LHCN-M2 (cell line): ENCODE data around the gene SOCS7. TPM values are rescaled to one million over a fixed set of nuclear protein-coding genes. Genes with fewer than 3 reads are reported as not detected.

Source experiments
- DNase-seq: peaks from one replicate; pipeline ENCODE4 v3.0.0-alpha.2; 2012; ENCODE audit warnings: low read depth
- total RNA-seq: library from RNA; depleted of rRNA; stranded (reverse); fragments of >200 nt; gene quantifications from 2 replicates; pipeline ENCODE4 v1.2.3, GENCODE V29; 2014

SOCS7 gene
- total RNA-seq, 1 experiment from 2014 or later: 9.4 TPM

DNA sequence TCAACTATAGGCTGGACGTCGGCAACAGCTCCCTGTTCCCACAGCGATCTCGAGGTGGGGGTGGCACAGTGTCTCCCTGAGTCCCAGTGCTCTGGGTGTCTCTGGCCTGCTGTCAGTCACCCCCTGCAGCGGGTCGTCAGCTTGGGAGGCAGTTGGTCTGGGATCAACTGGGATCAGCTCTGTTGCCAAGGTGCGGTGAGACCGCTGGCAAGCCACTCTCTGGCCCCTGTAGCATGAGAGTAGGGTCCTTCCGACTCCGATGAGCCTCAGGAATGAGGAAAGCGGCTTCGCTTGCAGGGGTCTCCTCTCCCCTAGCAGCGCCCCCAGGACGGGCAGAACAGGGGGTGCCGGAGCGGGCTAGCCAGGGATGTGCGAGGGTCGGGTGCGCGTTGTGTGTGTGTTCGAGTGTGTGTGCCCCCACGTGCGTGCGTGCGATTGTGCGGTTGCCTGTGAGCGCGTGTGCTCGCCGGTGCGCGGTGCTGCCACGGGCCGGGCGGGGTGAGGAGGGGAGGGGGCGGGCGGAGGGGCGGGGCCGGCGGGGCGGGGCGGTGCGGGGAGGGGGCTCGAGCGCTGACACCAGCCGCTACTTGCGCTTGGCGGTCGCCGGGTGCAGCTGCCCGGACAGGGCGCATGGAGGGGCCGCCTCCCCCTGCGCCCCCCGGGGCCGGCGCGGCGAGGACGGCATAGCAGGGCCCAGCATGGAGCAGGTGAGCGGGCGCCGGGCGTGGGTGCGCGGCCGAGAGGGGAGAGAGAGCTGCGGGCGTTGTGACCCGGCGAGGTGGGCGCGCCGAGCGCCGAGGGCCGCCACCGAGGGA lies 67.3 kb downstream of the SOCS7 start:
- DNase-seq: no peak

- no peak for DNase-seq
Measured at GRCh38 chr17:38419508-38419981, 67.9 kb downstream of the SOCS7 start.

- DNase-seq: no peak
Measured at GRCh38 chr17:38420518-38420917, 68.9 kb downstream of the SOCS7 start.

GRCh38 chr17:38421171-38421841 lies 69.7 kb downstream of the SOCS7 start:
- no peak for DNase-seq

DNA sequence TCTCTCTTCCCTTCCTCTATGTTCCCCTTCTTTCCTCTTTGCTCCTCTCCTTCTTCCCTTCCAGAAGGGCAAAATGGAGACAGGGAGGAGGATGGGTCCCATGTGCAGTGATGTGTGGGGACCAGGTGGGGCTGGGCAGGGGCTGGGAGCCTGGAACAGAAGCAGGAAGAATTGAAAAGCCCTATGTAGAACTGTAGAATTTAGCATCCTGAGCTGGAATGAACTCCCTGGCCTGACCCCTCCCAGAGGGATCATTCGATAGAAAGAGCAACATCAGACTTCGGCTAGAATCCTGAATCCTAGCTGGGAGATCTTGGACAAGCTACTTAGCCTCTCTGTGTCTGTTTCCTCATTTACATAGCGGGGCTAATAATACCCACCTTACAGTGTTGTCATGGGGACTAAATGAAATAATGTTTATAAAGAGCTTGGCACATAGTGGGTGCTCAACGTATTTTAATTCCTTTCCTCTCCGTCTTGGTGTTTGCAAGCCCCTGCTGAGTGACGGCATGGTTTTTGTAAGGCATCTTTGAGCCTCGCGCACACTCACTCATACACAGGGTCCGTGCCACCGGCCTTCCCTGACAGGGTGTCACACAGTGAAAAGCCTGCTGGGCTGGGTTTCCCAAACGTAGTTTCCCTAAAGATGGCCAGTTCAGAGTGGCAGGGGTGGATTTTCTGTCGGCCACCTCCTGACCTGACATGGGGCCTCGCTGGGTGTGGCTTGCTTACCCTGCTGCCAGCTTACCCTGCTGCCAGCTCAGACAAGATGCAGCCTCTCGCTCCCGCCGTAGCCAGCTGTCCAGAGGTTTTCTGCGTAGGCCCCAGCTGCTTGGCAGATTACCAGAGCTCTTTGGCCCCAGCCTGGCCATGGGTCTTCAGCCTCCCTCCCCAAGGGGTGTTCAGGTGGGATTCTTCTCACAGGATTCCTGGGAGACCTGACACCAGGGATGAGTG lies 70.5 kb downstream of the SOCS7 start:
- peak; percentile 32 for DNase-seq

DNA sequence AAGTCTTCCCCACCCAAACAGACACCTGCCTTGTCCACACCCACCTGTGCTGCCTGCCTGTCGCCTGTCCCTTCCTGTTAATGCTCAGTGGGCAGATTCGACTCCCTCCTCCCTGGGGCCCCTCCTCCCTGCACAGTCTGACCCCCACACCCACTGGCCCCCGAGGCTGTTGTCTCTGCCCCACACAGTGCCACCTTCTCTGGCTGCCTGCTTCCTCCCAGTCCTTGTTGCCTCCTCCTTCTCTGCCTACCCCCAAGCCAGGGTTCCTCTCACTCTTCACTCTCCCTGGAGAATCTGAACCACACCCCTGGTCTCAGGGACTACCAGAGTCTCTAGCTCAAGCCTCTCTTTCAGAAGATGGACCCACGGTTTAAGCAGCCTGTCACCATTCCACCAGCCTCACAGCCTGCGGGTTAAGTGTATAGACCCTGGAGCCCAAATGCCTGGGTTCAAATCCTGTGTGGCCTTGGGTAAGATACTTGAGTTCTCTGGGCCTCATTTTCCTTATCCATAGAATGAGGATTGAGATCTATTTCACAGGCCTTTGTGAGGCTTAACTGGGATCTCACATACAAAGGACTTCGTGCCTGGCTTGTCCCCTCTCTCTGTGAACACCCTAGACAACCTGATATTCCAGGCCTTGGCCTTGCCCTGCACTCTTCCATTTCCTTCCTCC lies 72.8 kb downstream of the SOCS7 start:
- no peak for DNase-seq

DNA sequence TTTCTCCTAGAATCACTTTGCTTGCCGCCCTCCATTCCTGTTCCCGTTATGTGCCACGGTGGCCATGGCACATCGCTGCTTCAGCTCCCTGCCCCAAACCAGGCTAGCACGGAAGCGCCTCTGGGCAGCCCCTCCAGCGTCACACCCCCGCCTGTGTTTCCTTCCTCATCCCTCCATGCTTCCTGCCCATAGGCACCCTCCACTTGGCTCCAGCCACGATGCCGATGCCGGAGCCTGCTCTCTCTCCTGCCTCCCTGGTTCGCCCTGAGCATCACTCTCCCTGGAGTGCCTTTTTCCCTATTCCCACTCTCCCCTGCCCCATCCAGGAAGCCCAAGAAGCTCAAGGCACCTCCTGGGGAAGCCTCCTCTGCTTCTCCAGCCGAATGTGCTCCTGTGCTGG lies 73.4 kb downstream of the SOCS7 start:
- DNase-seq: no peak

GRCh38 chr17:38425744-38426143 lies 74.1 kb downstream of the SOCS7 start:
- DNase-seq: no peak

- DNase-seq: no peak
Measured at GRCh38 chr17:38426441-38426840, 74.8 kb downstream of the SOCS7 start.

DNA sequence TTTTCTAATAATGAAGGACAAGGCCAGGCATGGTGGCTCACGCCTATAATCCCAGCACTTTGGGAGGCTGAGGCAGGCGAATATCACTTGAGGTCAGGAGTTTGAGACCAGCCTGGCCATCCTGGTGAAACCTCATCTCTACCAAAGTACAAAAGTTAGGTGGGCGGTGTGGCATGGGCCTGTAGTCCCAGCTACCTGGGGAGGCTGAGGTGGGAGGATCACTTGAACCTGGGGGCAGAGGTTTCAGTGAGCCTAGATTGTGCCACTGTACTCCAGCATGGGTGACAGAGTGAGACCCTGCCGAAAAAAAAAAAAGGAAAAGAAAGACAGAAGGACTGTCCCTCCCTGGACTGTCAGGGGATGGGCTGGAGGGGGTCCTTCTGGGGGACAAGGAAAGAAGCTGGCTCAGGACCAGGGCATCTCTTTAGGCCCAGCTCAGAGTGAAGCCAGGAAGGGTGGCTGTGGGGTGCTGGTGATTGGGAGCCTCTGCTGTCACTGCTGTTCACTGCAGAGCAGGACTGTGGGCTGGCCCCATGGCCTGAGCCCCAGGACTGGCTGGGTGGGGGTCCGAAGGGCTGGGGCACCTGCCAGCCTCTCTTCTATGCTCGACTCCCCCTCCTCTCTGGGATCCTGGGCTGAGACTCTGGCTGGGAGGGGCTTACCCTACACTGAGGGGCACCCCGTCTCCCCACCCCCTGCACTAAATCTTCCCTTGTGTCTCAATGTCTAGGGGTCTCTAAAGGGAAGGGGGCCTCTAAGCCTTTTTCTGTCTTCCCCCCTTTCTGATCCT lies 75.7 kb downstream of the SOCS7 start:
- DNase-seq: no peak

- DNase-seq: peak; percentile 72
Measured at GRCh38 chr17:38428112-38428642, 76.5 kb downstream of the SOCS7 start, which contains the start of gene ARHGAP23. TSS of gene ARHGAP23 (plus strand) at chr17:38428464. CDS start at chr17:38428486, 22 bp downstream.

- peak; percentile 84 for DNase-seq
Measured at GRCh38 chr17:38428643-38429371, 77.2 kb downstream of the SOCS7 start.

- DNase-seq: no peak
Measured at GRCh38 chr17:38429476-38430100, 77.9 kb downstream of the SOCS7 start.

DNA sequence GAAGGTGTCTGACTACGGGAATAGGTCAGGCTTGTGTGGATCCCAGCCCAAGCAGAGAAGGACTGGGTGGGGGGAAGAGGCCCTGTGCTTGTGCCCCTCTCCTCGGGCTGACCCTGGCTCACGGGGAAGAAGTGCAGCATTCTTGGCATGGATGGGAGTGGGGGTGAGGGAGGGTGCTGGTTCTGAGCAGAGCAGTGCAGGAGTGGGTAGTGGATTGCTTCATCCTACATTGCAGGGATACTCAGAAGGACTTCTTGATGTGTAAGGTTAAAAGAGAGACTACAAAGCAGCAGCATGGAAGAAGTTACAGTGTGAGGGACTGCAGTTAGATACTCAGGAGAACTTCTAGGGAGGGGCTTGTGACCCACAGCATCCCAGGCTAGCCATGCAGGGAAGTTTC lies 78.7 kb downstream of the SOCS7 start:
- no peak for DNase-seq

- no peak for DNase-seq
Measured at GRCh38 chr17:38430822-38431221, 79.2 kb downstream of the SOCS7 start.

GRCh38 chr17:38431346-38432145 lies 79.9 kb downstream of the SOCS7 start:
- no peak for DNase-seq

GRCh38 chr17:38434178-38434665 lies 82.6 kb downstream of the SOCS7 start:
- no peak for DNase-seq

DNA sequence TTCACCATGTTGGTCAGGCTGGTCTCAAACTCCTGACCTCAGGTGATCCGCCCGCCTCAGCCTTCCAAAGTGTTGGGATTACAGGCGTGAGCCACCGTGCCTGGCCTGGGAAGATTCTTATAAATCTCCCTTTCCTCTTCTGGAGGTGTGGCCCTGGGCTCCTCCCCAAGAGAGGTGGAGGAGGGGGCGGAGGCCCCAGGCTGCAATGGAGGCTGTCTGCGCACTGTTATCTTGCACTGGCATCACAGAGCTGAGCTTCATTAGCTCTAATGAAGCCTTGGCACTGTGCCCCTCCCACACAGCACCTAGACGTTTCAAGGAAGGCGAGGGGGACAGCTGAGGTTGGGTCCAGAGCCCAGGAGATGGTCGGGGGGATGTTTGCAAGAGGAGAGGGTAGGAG lies 84.2 kb downstream of the SOCS7 start:
- DNase-seq: no peak
